Fibroblast of lung (primary cell): ENCODE measurements around the gene MIEF1. TPM values are rescaled to one million over a fixed set of nuclear protein-coding genes. Genes with fewer than 3 reads are reported as not detected.

Experiments used
- DNase-seq, 2 donors: peaks; one replicate each; pipeline versions ENCODE4 v3.0.0 to v3.0.0-alpha.2; 2010; ENCODE audit warnings: low read depth in 2 of 2
- H2AFZ ChIP-seq: 2 replicates; pipeline ENCODE4 v1.5.1; 2012; ENCODE audit warnings: low read length, control low read depth, inconsistent platforms
- H3K27ac ChIP-seq: 2 replicates; pipeline ENCODE4 v1.5.1; 2011; ENCODE audit warnings: low read length, control low read depth; ENCODE audit not compliant: insufficient read depth
- H3K27me3 ChIP-seq: 2 replicates; pipeline ENCODE4 v1.5.1; 2011; ENCODE audit warnings: mild to moderate bottlenecking, low read length; ENCODE audit not compliant: control insufficient read depth, insufficient read depth
- H3K36me3 ChIP-seq: 2 replicates; pipeline ENCODE4 v1.5.1; 2011; ENCODE audit warnings: low read length; ENCODE audit not compliant: control insufficient read depth, insufficient read depth
- H3K4me1 ChIP-seq: 2 replicates; pipeline ENCODE4 v1.5.1; 2011; ENCODE audit warnings: low read length; ENCODE audit not compliant: control insufficient read depth, insufficient read depth; ENCODE audit errors: extremely low read depth
- H3K4me2 ChIP-seq: 2 replicates; pipeline ENCODE4 v1.5.1; 2011; ENCODE audit warnings: low read length, control low read depth; ENCODE audit not compliant: insufficient read depth; ENCODE audit errors: extremely low read depth
- H3K4me3 ChIP-seq, 4 experiments: fragments of 200-600 bp in 1 of 4; sonication (generic) in 1 of 4; replicated peaks in 1 of 4; 2 replicates each; pipeline ENCODE4 v1.5.1; 2011 to 2016; ENCODE audit warnings: low read length in 4 of 4, low read depth in 3 of 4, mild to moderate bottlenecking in 3 of 4, control low read depth in 2 of 4, inconsistent platforms in 1 of 4, mixed read lengths in 1 of 4; ENCODE audit not compliant: insufficient read depth in 1 of 4; ENCODE audit errors: control extremely low read depth in 1 of 4
- H3K79me2 ChIP-seq: 2 replicates; pipeline ENCODE4 v1.5.1; 2012; ENCODE audit warnings: mild to moderate bottlenecking, low read length, inconsistent platforms; ENCODE audit not compliant: control insufficient read depth, insufficient read depth
- H3K9ac ChIP-seq: 2 replicates; pipeline ENCODE4 v1.5.1; 2011; ENCODE audit warnings: mild to moderate bottlenecking, low read length, control low read depth; ENCODE audit not compliant: insufficient read depth
- H3K9me3 ChIP-seq: 2 replicates; pipeline ENCODE4 v1.5.1; 2012; ENCODE audit warnings: low read depth, low read length; ENCODE audit not compliant: control insufficient read depth, insufficient read depth
- H4K20me1 ChIP-seq: 2 replicates; pipeline ENCODE4 v1.5.1; 2011; ENCODE audit warnings: low read length; ENCODE audit not compliant: control insufficient read depth, insufficient read depth; ENCODE audit errors: extremely low read depth
- CTCF ChIP-seq, 2 donors: IDR thresholded peaks in 1 of 2; conservative IDR thresholded peaks in 1 of 2; 1 replicate in 1 of 2; 2 replicates in 1 of 2; pipeline ENCODE4 v1.5.1; 2011 to 2012; ENCODE audit warnings: low read length in 2 of 2, control low read depth in 1 of 2, inconsistent platforms in 1 of 2, low read depth in 1 of 2, mild to moderate bottlenecking in 1 of 2
- EZH2 ChIP-seq: IDR thresholded peaks from 2 replicates; pipeline ENCODE4 v1.5.1; 2012; ENCODE audit warnings: low read length, control low read depth, mild to moderate bottlenecking; ENCODE audit errors: missing control alignments
- polyA plus RNA-seq, 2 donors: library from polyadenylated mRNA; depleted of rRNA in 1 of 2; stranded (reverse) in 1 of 2; unstranded in 1 of 2; fragments of >200 nt; gene quantifications; 2 replicates each; pipeline ENCODE4 v1.2.1, GENCODE V29; 2011 to 2012; ENCODE audit warnings: missing spikeins in 1 of 2
- total RNA-seq: library from RNA; depleted of rRNA; stranded (reverse); fragments of >200 nt; gene quantifications from 2 replicates; pipeline ENCODE4 v1.2.1, GENCODE V29; 2014

Gene MIEF1
- total and polyA plus RNA-seq, 2 donors (not counting 1 experiment from before 2014, with no cell fraction given) = 16.8 to 19.0 TPM

GRCh38 chr22:39525658-39525975, 23.5 kb downstream of the MIEF1 start:
- Histone ChIP-seq H3K36me3 (peaks cover 32% of the 10 kb centered on the region), H3K27ac (no peak overlapping the region), H3K9ac (no peak overlapping the region), H3K79me2 (peaks cover 56% of the 10 kb centered on the region), H4K20me1 (peaks cover 3% of the 10 kb centered on the region), H2AFZ (no peak overlapping the region), H3K4me2 (no peak overlapping the region), H3K4me3 (no peak overlapping the region), H3K9me3 (no peaks in the 10 kb centered on the region), H3K4me1 (peaks cover 12% of the 10 kb centered on the region), H3K27me3 (no peaks in the 10 kb centered on the region)
- no peak for TF ChIP-seq EZH2
- TF ChIP-seq CTCF (conservative IDR thresholded peaks at IDR 0.05 in 1 of 2, IDR thresholded peaks at IDR 0.05 in 1 of 2; ENCODE audit: low read depth in 1 of 2, low read length in 2 of 2) = no peak
- no peak for DNase-seq

GRCh38 chr22:39526736-39527171, 24.7 kb downstream of the MIEF1 start:
- no peaks in the 10 kb centered on the region for H3K9me3 ChIP-seq
- no peak overlapping the region for H3K4me2 ChIP-seq
- no peak overlapping the region for H2AFZ ChIP-seq
- peaks cover 19% of the 10 kb centered on the region for H3K4me1 ChIP-seq
- no peak overlapping the region for H3K27ac ChIP-seq
- TF ChIP-seq CTCF (conservative IDR thresholded peaks at IDR 0.05 in 1 of 2, IDR thresholded peaks at IDR 0.05 in 1 of 2; ENCODE audit: low read depth in 1 of 2, low read length in 2 of 2) (no peak), EZH2 (no peak)
- H3K4me3 ChIP-seq = no peak overlapping the region
- no peak overlapping the region for H3K9ac ChIP-seq
- no peaks in the 10 kb centered on the region for H3K27me3 ChIP-seq
- H3K79me2 ChIP-seq = peaks cover 55% of the 10 kb centered on the region
- peaks cover 29% of the 10 kb centered on the region for H3K36me3 ChIP-seq
- no peak for DNase-seq
- no peaks in the 10 kb centered on the region for H4K20me1 ChIP-seq

- H3K4me3 ChIP-seq = no peak overlapping the region
- no peaks in the 10 kb centered on the region for H4K20me1 ChIP-seq
- no peaks in the 10 kb centered on the region for H3K9me3 ChIP-seq
- H3K79me2 ChIP-seq = peaks cover 53% of the 10 kb centered on the region
- no peak overlapping the region for H3K27ac ChIP-seq
- no peak overlapping the region for H2AFZ ChIP-seq
- no peaks in the 10 kb centered on the region for H3K27me3 ChIP-seq
- TF ChIP-seq EZH2 = no peak
- no peak for TF ChIP-seq CTCF (conservative IDR thresholded peaks at IDR 0.05 in 1 of 2, IDR thresholded peaks at IDR 0.05 in 1 of 2; ENCODE audit: low read depth in 1 of 2, low read length in 2 of 2)
- peaks cover 19% of the 10 kb centered on the region for H3K4me1 ChIP-seq
- no peak for DNase-seq
- H3K9ac ChIP-seq = no peak overlapping the region
- no peak overlapping the region for H3K4me2 ChIP-seq
- peaks cover 29% of the 10 kb centered on the region for H3K36me3 ChIP-seq
Observed at GRCh38 chr22:39527481-39527961, 25.4 kb downstream of the MIEF1 start.
